GM23248 (cell line): Measurements from ENCODE around the gene PRDM16.

ENCODE experiments used
- EZH2 ChIP-seq: fragments of 200-600 bp; sonication (generic); IDR thresholded peaks from 2 replicates; pipeline ENCODE4 v1.6.1; 2018; ENCODE audit warnings: antibody characterized with exemption, mild to moderate bottlenecking; ENCODE audit not compliant: insufficient read depth, poor library complexity, severe bottlenecking
- EZH2phosphoT487 ChIP-seq: fragments of 200-600 bp; sonication (generic); IDR thresholded peaks from 2 replicates; pipeline ENCODE4 v1.6.1; 2018; ENCODE audit warnings: antibody characterized with exemption, moderate library complexity, mild to moderate bottlenecking, low read depth; ENCODE audit not compliant: insufficient read depth

- TF ChIP-seq EZH2 (no peak), EZH2phosphoT487 (no peak)
These were observed 20.5 kb downstream of the PRDM16 start for GRCh38 chr1:3089490-3089889.
